Measurements from ENCODE around the gene NPAS3.

The NPAS3 gene

DNA sequence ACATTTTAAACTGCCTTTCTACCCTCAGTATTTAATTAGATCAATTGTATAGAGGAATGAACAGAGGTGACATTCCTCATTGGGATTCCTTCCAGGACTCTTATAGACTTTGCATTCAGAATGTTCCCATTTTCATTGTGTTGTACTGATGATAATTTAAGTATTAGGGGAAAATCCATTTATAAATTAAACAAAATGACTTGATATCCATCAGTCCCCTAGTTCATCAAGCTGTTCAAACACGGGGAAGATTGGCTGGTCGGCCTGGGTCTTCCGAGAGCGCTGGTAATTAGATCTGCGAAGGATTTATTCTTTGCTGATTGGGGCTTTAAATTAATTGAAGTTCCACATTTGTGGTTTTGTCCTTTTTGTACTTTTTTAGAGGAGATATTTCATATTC is 738.2 kb downstream of the NPAS3 start:
- H4K20me1 ChIP-seq (ENCODE audit: insufficient read depth, low read length): no peaks in the 10 kb centered on the region
- no peaks in the 10 kb centered on the region for H3K4me1 ChIP-seq (ENCODE audit: insufficient read depth, low read length)
- no peak for ATAC-seq (ENCODE audit: insufficient read depth, low read depth)
- H2AFZ ChIP-seq (ENCODE audit: low read depth, low read length): no peak overlapping the region
- H3K4me3 ChIP-seq (ENCODE audit: low read depth in 1 of 2, low read length in 2 of 2): no peak overlapping the region
- TF ChIP-seq CTCF (IDR thresholded peaks at IDR 0.05; ENCODE audit: borderline replicate concordance, extremely low read depth, low read length, poor library complexity, severe bottlenecking) (no peak), EZH2 (IDR thresholded peaks at IDR 0.05; ENCODE audit: borderline replicate concordance, low read depth, low read length, severe bottlenecking) (no peak)
- no peak overlapping the region for H3K27ac ChIP-seq (ENCODE audit: low read length)
- H3K9ac ChIP-seq (ENCODE audit: low read depth, low read length): no peak overlapping the region
- no peaks in the 10 kb centered on the region for H3K36me3 ChIP-seq (ENCODE audit: insufficient read depth, low read length)
- DNase-seq: no peak
- H3K9me3 ChIP-seq (ENCODE audit: insufficient read depth, low read length, severe bottlenecking): no peaks in the 10 kb centered on the region
- H3K27me3 ChIP-seq (ENCODE audit: insufficient read depth, low read length, poor library complexity): peaks cover 11% of the 10 kb centered on the region
- H3K79me2 ChIP-seq (ENCODE audit: insufficient read depth, low read length): no peaks in the 10 kb centered on the region
- H3K4me2 ChIP-seq (ENCODE audit: insufficient read depth, low read length): no peak overlapping the region

DNA sequence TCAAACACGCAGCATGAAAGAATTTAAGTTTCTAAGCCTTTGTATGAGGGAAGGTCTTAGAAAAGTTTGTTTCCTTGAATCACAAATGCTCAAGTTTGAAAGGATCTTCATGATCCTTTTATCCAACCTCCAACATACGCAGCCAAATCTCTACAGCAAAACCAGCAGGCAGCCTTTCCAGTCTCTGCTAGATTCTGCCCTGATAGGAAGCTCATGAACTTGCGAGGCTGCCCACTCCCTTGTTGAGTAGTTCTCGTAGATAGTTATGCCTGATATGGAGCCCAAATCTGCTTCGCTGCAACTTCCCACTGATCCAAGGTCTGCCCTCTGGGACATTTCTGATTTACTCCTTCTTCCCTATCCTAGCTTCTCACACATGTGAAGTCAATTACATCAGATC is 739.3 kb downstream of the NPAS3 start:
- H3K9ac ChIP-seq (ENCODE audit: low read depth, low read length): no peak overlapping the region
- no peaks in the 10 kb centered on the region for H3K9me3 ChIP-seq (ENCODE audit: insufficient read depth, low read length, severe bottlenecking)
- no peaks in the 10 kb centered on the region for H3K4me1 ChIP-seq (ENCODE audit: insufficient read depth, low read length)
- H3K4me2 ChIP-seq (ENCODE audit: insufficient read depth, low read length): no peak overlapping the region
- no peaks in the 10 kb centered on the region for H3K79me2 ChIP-seq (ENCODE audit: insufficient read depth, low read length)
- TF ChIP-seq EZH2 (IDR thresholded peaks at IDR 0.05; ENCODE audit: borderline replicate concordance, low read depth, low read length, severe bottlenecking) (no peak), CTCF (IDR thresholded peaks at IDR 0.05; ENCODE audit: borderline replicate concordance, extremely low read depth, low read length, poor library complexity, severe bottlenecking) (no peak)
- no peaks in the 10 kb centered on the region for H3K36me3 ChIP-seq (ENCODE audit: insufficient read depth, low read length)
- DNase-seq (no peak), ATAC-seq (ENCODE audit: insufficient read depth, low read depth) (no peak)
- peaks cover 11% of the 10 kb centered on the region for H3K27me3 ChIP-seq (ENCODE audit: insufficient read depth, low read length, poor library complexity)
- no peak overlapping the region for H3K27ac ChIP-seq (ENCODE audit: low read length)
- H2AFZ ChIP-seq (ENCODE audit: low read depth, low read length): no peak overlapping the region
- no peaks in the 10 kb centered on the region for H4K20me1 ChIP-seq (ENCODE audit: insufficient read depth, low read length)
- H3K4me3 ChIP-seq (ENCODE audit: low read depth in 1 of 2, low read length in 2 of 2): no peak overlapping the region

DNA sequence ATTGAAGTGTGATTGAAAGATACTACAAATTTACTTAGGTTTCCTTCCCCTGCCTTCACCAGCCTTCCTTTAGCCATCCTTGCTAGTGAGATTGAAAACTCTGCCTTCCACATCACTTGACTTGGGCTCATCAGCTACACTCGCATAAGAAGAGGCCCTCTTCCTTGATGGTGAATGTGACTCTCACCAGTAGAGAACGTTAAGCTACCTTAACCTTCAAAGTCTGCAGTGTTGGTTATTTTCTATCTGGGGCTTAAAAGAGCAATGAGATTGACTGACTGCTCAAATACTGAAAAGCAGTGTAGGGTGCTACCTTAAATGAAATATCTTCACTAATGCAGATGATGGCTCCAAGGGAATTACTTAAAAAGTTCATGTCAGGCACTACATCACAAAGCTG is 740.3 kb downstream of the NPAS3 start:
- Histone ChIP-seq H3K27me3 (ENCODE audit: insufficient read depth, low read length, poor library complexity) (peaks cover 15% of the 10 kb centered on the region), H3K4me1 (ENCODE audit: insufficient read depth, low read length) (no peaks in the 10 kb centered on the region), H4K20me1 (ENCODE audit: insufficient read depth, low read length) (no peaks in the 10 kb centered on the region), H3K9ac (ENCODE audit: low read depth, low read length) (no peak overlapping the region), H3K4me2 (ENCODE audit: insufficient read depth, low read length) (no peak overlapping the region), H2AFZ (ENCODE audit: low read depth, low read length) (no peak overlapping the region), H3K27ac (ENCODE audit: low read length) (no peak overlapping the region), H3K4me3 (ENCODE audit: low read depth in 1 of 2, low read length in 2 of 2) (no peak overlapping the region), H3K79me2 (ENCODE audit: insufficient read depth, low read length) (no peaks in the 10 kb centered on the region), H3K9me3 (ENCODE audit: insufficient read depth, low read length, severe bottlenecking) (no peaks in the 10 kb centered on the region), H3K36me3 (ENCODE audit: insufficient read depth, low read length) (no peaks in the 10 kb centered on the region)
- DNase-seq (no peak), ATAC-seq (ENCODE audit: insufficient read depth, low read depth) (no peak)
- no peak for TF ChIP-seq EZH2 (IDR thresholded peaks at IDR 0.05; ENCODE audit: borderline replicate concordance, low read depth, low read length, severe bottlenecking)
- TF ChIP-seq CTCF (IDR thresholded peaks at IDR 0.05; ENCODE audit: borderline replicate concordance, extremely low read depth, low read length, poor library complexity, severe bottlenecking): no peak

All from DND-41 (cell line).